Neuron (in vitro differentiated cells): ENCODE results near the gene APOC4.
A peak's percentile ranks its signal among the peaks of the same experiment; 100 is the strongest.

Experiments
- H2AFZ ChIP-seq: one replicate; pipeline ENCODE4 v1.6.1; 2013; ENCODE audit warnings: low read depth, mild to moderate bottlenecking, inconsistent platforms, low read length, moderate library complexity
- H3K27me3 ChIP-seq: one replicate; pipeline ENCODE4 v1.6.1; 2013; ENCODE audit warnings: low read length; ENCODE audit not compliant: insufficient read depth
- H3K36me3 ChIP-seq: one replicate; pipeline ENCODE4 v1.6.1; 2013; ENCODE audit warnings: low read length; ENCODE audit not compliant: insufficient read depth
- H3K4me1 ChIP-seq: one replicate; pipeline ENCODE4 v1.6.1; 2013; ENCODE audit warnings: low read length; ENCODE audit not compliant: insufficient read depth
- H3K4me3 ChIP-seq: 2 replicates; pipeline ENCODE4 v1.5.1; 2013; ENCODE audit warnings: mild to moderate bottlenecking, low read length, moderate library complexity
- H3K9me3 ChIP-seq: one replicate; pipeline ENCODE4 v1.6.1; 2013; ENCODE audit warnings: low read length

Gene APOC4

DNA sequence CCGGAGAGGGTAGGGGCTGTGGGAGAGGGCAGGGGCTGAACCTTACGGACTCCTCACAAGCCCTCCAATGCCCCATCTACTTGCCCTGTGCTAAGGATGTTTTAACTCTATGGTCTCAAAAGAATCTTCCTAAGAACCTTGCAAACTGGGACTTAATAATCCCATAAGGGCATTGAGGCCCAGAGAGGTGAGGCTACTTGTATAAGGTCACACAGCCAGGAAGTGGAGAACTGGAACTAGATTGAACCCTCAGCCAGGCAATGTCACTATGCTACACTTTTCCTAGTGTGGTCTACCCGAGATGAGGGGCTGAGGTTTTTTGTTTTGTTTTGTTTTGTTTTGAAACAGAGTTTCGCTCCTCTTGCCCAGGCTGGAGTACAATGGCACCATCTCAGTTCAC, 10.5 kb upstream of the APOC4 start:
- Histone ChIP-seq H2AFZ (no peak overlapping the region), H3K4me3 (no peak overlapping the region), H3K36me3 (no peaks in the 10 kb centered on the region), H3K4me1 (no peaks in the 10 kb centered on the region), H3K9me3 (no peaks in the 10 kb centered on the region), H3K27me3 (no peaks in the 10 kb centered on the region)

DNA sequence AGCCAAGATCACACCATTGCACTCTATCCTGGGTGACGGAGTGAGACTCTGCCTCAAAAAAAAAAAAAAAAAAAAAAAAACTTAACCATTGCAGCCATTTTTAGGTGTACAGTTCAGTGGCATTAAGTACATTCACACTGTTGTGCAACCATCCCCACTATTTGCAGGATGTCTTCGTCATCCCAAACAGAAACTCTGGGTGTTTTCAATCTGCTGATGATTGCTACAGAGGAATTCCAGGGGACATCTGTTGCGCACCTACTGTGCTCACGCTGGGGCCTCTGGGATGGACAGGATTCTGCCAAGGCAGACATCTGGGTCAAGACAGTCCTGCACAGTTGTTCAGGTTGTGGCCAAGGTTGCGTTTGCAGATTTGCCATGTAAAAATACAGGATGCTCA, 2.4 kb upstream of the APOC4 start:
- Histone ChIP-seq H3K9me3 (no peaks in the 10 kb centered on the region), H3K27me3 (no peaks in the 10 kb centered on the region), H3K4me3 (no peak overlapping the region), H2AFZ (no peak overlapping the region), H3K4me1 (no peaks in the 10 kb centered on the region), H3K36me3 (no peaks in the 10 kb centered on the region)

DNA sequence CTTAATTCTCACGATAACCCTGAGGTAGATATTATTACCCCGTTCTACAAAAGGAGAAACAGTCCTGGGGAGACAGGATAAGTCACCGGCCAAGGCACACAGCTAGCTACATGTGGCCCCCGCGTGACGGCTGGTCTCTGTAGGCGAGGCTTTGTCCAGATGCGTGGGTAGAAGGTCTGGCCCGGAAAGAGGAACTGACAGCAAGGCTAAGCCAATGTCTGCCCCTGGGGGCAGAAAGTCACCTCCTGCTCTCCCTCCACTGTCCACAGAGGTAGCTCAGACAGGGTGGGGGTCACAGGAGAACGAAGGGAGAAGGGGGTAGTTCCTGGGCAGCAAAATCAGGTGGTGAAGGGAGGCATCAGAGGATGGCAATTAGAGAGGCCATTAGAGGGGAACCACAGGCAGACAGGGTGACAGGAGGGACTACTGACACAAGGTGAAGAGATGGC, 1.8 kb downstream of the APOC4 start:
- Histone ChIP-seq H3K36me3 (no peaks in the 10 kb centered on the region), H3K27me3 (no peaks in the 10 kb centered on the region)

DNA sequence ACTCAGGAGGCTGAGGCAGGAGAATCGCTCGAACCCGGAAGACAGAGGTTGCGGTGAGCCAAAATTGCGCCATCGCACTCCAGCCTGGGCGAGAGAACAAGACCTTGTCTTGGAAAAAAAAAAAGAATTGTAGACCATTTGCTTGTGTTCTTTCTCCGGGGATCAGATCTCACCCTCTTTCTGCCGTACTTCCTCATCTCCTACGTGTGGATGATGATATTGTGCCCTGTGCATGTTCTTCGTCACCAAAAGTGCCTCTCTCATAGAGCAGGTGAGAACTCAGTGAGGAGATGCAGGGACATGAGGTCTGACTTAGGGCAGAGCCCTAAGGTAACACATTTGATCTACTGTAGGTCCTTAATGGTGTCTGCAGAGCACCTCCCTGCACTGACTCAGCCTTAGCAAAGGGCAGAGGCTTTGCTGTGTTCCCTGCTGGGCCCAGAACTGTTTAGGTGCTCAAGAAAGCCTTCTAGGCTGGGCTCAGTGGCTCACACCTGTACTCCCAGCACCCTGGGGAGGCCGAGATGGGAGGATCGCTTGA, 5.1 kb downstream of the APOC4 start:
- Histone ChIP-seq H3K36me3 (peaks cover 3% of the 10 kb centered on the region), H3K9me3 (no peaks in the 10 kb centered on the region), H3K4me3 (no peak overlapping the region), H3K27me3 (no peaks in the 10 kb centered on the region), H3K4me1 (no peaks in the 10 kb centered on the region), H2AFZ (no peak overlapping the region)

More for the DNA sequence above, 1.8 kb downstream of the APOC4 start:
- Histone ChIP-seq H2AFZ (no peak overlapping the region), H3K9me3 (no peaks in the 10 kb centered on the region), H3K4me3 (no peak overlapping the region), H3K4me1 (no peaks in the 10 kb centered on the region)

DNA sequence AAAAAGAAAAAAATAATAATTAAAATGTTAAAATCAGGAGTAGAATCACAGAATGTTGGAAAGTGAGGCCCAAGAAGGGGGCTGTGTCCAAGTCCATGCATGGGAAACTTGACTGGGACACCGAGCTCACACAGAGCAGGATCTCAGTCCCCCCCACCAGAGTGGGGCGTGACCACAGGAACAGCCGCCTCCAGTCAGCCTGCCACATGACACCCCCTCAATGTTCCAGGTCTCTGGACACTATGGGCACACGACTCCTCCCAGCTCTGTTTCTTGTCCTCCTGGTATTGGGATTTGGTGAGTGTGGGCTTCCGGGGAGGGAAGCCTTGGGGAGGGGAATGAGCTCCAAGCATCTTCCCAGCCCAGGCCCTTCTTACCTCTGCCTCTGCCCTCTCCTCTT, 6.2 kb downstream of the APOC4 start:
- Histone ChIP-seq H3K9me3 (no peaks in the 10 kb centered on the region), H3K4me1 (no peaks in the 10 kb centered on the region), H3K36me3 (peaks cover 3% of the 10 kb centered on the region), H3K4me3 (no peak overlapping the region), H3K27me3 (no peaks in the 10 kb centered on the region), H2AFZ (no peak overlapping the region)

DNA sequence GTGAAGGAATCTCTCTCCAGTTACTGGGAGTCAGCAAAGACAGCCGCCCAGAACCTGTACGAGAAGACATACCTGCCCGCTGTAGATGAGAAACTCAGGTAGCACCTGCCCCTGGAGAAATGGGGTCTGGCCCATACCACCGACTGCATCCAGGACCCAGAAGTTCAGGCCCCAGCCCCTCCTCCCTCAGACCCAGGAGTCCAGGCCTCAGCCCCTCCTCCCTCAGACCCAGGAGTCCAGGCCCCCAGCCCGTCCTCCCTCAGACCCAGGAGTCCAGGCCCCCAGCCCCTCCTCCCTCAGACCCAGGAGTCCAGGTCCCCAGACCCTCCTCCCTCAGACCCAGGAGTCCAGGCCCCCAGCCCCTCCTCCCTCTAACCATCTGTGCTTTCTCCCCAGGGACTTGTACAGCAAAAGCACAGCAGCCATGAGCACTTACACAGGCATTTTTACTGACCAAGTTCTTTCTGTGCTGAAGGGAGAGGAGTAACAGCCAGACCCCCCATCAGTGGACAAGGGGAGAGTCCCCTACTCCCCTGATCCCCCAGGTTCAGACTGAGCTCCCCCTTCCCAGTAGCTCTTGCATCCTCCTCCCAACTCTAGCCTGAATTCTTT, 6.8 kb downstream of the APOC4 start:
- no peaks in the 10 kb centered on the region for H3K9me3 ChIP-seq
- peaks cover 3% of the 10 kb centered on the region for H3K36me3 ChIP-seq
- no peaks in the 10 kb centered on the region for H3K27me3 ChIP-seq
- H3K4me3 ChIP-seq: no peak overlapping the region
- H2AFZ ChIP-seq: no peak overlapping the region
- no peaks in the 10 kb centered on the region for H3K4me1 ChIP-seq

DNA sequence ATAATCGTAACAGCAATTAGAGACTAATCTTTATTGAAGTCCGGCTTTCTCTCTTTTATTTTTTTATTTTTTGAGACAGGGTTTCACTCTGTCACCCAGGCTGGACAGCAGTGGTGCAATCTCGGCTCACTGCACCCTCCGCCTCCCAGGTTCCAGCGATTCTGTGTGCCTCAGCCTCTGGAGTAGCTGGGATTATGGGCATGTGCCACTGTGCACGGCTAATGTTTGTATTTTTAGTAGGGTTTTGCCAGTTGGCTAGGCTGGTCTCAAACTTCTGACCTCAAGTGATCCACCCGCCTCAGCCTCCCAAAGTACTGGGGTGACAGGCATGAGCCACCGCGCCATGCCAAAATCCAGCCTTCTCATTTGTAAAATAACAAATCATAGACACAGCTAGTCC, 7.5 kb downstream of the APOC4 start:
- H3K4me1 ChIP-seq: no peaks in the 10 kb centered on the region
- H3K27me3 ChIP-seq: no peaks in the 10 kb centered on the region
- H3K9me3 ChIP-seq: no peaks in the 10 kb centered on the region
- H2AFZ ChIP-seq: no peak overlapping the region
- no peak overlapping the region for H3K4me3 ChIP-seq
- H3K36me3 ChIP-seq: peaks cover 3% of the 10 kb centered on the region

DNA sequence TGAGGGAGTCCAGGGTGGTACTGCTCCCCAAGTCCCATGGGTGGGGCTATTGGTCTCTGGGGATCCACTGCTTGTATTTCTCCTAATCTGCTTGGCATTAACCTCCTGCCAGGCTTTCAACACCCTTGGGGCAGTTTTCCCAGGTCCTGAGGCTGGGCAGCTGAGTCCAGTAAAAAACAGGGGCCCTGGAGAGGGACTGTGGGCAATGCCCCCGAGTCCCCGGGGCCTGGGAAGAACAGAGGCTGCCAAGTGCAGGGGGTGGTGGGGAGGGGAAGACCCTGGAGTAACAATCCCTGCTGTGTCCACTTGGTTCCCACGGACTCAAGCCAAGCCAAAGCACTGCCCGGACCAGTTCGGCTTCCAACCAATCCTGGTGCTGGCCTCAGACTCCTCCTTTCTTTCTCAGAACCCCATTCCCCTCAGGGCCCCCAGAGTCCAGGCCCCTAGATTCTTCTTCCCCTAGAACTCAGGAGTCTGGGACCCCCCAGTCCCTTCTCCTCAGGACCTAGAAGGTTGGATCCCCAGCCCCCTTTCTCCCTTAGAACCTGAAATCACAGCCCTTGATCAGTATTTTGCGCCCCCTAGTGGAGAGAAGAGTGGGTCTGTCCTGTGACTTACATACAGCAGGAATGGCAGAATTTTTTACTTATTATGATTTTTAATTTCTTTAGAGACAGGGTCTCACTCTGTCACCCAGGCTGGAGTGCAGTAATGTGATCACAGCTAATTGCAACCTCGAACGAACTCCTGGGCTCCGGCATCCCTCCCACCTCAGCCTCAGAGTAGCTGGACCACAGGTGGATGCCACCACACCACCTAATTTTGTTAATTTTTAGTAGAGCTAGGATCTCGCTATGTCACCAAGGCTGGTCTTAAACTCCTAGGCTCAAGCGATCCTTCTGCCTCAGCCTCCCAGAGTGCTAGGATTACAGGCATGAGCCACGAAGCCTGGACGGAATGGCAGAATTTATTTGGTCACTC, 9.4 kb downstream of the APOC4 start:
- Histone ChIP-seq H3K4me1 (peaks cover 8% of the 10 kb centered on the region), H3K36me3 (peaks cover 3% of the 10 kb centered on the region), H3K9me3 (no peaks in the 10 kb centered on the region)

DNA sequence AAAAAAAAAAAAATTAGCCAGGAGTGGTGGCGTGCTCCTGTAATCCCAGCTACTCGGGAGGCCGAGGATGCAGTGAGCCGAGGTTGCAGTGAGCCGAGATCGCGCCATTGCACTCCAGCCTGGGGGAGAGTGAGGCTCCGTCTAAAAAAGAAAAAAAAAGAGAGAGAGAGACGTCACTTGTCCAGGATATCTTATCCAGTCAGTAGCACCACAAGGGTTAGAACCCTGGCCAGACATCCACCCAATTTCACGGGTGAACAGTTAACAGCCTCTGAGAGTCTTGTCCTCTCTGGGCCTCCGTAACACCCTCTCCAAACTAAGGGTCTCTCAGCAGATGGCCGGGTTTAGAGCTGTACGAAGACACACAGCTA, 12.2 kb downstream of the APOC4 start:
- H3K4me1 ChIP-seq: peaks cover 18% of the 10 kb centered on the region
- no peaks in the 10 kb centered on the region for H3K27me3 ChIP-seq
- H3K4me3 ChIP-seq: peak overlapping the region; percentile 75
- peaks cover 3% of the 10 kb centered on the region for H3K36me3 ChIP-seq
- no peaks in the 10 kb centered on the region for H3K9me3 ChIP-seq
- peak overlapping the region; percentile 9 for H2AFZ ChIP-seq

More for the DNA sequence above, 9.4 kb downstream of the APOC4 start:
- Histone ChIP-seq H3K27me3 (no peaks in the 10 kb centered on the region), H2AFZ (no peak overlapping the region), H3K4me3 (no peak overlapping the region)

DNA sequence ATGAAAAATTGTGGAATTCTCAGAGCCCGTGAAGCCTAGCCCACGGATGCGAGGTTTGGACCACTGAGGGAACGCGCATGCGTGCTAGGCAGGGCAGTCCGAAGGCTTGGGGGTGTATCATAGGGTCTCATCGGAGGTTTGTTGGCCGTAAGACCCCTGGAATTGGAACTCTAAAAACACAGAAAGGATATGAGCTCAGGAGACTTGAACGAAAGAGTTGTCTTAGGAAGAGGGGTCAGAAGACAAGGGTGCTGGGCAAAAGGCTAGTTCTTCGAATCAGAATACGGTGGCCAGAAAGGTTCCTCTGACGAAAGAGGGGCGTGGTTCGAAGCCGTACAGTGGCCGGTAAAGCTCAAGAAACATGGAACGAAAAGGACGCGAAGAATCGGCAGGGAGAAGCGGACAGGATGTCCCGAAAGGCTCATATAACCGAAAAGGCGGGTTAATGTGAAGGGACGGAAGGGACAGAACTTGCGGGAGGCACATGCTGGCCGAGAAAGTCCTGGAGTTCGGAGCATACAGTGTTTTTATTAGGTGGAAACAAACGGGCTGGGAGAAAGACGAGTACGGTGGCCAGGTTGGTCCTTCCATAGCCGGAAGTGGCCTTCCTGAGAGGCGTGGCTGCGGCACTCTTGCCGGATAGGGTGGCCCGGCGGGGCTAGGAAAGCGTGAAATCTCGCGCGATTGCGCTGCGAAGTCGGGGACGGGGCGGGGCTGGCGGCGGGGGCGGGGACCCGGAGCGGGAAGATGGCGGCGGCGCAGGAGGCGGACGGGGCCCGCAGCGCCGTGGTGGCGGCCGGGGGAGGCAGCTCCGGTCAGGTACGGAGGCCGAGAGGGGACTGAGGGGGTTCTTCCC, 12.8 kb downstream of the APOC4 start, which contains the start of gene CLPTM1:
Gene CLPTM1, plus strand, starts transcription at position 732 of the 856 bp plus-strand sequence. Its CDS starts 16 bp downstream, at position 748.
- peak within 1 kb of the TSS; percentile 75 for H3K4me3 ChIP-seq
- H2AFZ ChIP-seq: peak within 1 kb of the TSS; percentile 48
- no peaks in the 10 kb centered on the region for H3K27me3 ChIP-seq
- H3K4me1 ChIP-seq: peaks cover 18% of the 10 kb centered on the region
- H3K9me3 ChIP-seq: no peaks in the 10 kb centered on the region
- peaks cover 3% of the 10 kb centered on the region for H3K36me3 ChIP-seq

DNA sequence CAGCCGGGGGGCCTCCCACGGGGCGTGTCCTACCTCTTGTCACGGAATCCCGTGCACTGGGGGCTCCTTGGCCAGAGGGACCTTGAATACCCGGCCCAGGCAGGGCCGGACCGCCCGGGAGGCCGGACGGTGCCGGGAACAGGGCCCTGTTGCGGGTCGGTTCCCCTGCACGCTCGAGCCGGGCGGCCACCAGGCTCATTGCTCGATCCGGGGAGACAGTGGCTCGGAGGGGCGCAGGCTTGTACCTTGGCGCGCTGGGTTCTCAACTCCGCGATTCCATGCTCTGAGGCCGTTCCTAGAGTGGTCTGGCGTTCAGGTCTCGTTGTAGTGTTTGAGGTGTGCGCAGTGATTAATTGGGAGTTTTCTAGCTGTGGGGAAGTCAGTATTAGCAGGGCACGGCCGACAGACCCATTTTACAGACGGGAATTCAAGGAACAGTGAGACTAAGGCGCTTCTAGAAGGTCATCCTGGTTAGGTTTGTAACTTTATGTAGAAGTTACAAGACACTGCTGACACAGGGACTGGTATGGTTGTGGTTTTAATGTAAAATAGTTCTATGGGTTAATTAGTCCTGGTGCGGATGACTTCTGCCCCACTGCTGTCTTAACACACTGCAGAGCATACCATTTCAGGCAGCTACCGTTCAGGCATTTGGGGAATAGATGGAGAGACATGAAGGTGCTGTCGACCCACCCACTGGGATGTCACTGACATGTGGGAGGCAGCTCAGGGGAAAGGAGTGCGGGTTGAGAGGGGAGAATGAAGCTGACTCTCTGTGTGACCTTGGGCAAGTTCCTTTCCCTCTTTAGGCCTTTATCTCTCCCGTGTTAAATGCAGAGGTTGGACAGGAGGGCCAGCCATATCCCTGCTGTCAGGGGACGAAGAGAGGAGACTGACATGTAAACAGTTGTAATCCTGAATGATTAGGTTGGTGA, 13.7 kb downstream of the APOC4 start:
- Histone ChIP-seq H3K27me3 (no peaks in the 10 kb centered on the region), H3K4me1 (peaks cover 18% of the 10 kb centered on the region), H3K9me3 (no peaks in the 10 kb centered on the region), H3K36me3 (peaks cover 8% of the 10 kb centered on the region), H3K4me3 (peak overlapping the region; percentile 75), H2AFZ (peak overlapping the region; percentile 48)

DNA sequence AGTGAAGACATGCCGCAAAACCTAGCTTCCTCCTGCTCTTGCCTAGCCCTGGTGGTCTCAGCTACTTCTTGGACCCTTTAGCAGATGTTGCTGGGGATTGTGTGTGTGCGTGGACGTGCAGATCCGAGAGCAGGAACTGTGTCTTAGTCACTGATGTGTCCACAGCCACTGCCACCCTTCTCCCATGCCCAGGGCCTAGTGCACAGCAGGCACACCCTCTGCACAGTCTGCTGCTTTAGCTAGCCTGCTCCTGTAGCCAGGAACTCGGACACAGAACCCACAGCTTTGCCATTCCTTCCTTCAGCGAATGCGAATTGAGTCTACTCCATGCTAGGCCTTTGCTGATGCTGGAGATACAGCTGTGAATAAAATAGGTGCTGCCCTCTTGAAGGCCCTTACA, 15.5 kb downstream of the APOC4 start:
- Histone ChIP-seq H2AFZ (no peak overlapping the region), H3K4me1 (peaks cover 18% of the 10 kb centered on the region), H3K9me3 (no peaks in the 10 kb centered on the region), H3K4me3 (no peak overlapping the region), H3K27me3 (no peaks in the 10 kb centered on the region), H3K36me3 (peaks cover 22% of the 10 kb centered on the region)
